HG02852 (cell line): ENCODE measurements around the gene SPTBN1.
"Not testable (repeated sequence)": the region's sequence is repeated elsewhere in the genome, so short reads cannot be mapped to it uniquely, and the experiment has no call there.

Experiments
- ATAC-seq: cut with Tn5 transposase; IDR thresholded peaks from one replicate; pipeline ENCODE4 v1.9.1; 2021; ENCODE audit warnings: mild to moderate bottlenecking, moderate library complexity; ENCODE audit not compliant: unreplicated experiment

The SPTBN1 gene

DNA sequence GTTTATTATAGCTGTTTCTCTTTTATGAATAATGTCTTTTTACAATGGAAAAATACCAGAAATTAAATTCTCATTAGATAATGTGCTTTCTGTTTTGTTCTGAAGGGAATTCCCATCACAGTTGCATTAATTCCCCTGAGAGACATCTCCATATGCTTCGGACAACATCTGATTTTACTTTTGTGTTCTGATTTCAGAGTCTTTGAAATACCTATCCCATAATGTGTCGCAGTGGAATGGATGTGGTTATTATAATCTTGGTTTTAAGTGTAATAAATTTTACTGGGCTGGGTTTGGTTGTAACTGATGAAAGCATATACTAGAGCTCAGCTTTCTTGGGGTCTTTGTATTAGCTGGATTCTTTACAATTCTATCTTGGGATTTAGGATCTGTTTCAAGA lies 12.5 kb downstream of the SPTBN1 start:
- ATAC-seq = no peak

DNA sequence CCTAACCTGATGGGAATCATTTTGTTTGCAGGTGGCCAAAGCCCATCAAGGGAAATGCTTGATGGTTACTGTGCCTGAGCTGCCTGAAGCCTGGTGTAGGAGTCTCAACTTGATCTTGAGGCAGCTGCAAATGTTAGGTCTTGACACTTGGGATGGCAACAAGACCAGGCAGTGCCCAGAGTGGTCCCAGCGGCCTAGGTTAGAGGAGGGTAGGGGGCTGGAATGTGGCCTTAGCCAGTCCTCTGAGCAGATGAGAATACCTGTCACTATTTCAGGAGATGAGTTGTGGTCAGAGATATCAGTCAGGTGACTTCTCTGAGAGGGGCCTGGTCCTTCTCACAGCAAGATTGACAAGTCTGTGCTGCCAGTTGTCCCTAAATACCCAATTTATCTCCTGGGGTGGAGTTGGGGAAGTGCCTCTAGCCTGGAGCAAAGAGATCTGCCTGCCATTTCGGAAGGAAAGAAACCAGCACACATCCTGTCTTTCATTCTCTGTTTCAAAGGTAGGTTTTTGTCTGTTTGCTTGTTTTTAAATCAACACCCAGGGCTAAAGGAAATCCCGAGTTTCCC lies 13.4 kb downstream of the SPTBN1 start:
- no peak for ATAC-seq

DNA sequence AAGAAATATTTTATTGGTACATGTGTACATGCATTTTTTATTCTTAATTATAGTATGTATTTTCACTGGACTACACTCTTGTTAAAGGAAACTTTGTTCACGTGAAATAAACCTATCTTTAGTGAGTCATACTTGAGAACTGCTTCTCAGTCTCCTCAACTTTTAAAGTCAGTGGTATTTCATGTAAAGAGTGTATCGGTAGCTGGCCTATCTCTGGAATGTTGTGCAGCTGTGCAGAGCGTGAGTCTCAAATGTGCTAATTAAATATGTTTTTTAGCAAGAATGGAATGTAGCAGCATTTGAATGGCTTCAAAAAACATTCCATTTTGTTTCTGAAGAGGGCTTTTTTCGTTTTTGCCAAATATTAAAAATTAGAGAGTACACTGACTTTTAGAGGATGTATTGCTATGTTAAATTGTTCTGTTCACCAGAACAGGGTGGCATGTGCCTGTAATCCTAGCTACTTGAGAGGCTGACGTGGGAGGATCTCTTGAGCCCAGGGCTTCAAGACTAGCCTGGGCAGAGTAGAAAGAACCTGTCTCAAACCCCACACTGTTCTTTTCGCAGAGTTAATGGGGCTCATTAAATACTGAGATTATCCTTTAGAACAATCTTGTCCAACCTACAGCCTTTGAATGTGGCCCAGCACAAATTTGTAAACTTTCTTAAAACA lies 14.3 kb downstream of the SPTBN1 start:
- no peak for ATAC-seq

DNA sequence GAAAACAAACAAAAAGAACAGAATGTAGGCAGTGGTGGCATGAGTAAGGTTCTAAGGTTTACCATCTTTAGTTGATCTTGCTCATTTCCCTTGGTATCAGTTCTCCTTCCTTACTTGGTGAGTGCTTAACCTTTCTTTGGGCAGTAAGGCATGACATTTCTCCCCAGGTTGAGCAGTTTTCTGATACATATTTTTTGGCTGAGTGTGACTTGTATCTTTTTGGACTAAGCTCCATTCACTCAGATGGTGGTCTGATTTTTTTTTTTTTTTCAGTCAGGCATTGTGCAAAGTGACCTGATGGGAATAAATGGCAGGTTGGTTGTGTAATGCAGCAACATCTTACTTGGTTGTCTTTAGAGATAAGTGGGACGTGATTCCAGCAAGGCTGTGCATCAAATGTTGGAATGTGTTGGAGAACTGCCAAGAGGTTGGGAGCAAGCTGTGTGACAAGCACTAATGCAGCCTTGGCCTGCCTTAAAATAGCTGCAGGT lies 15.1 kb downstream of the SPTBN1 start:
- peak; percentile 85 for ATAC-seq

DNA sequence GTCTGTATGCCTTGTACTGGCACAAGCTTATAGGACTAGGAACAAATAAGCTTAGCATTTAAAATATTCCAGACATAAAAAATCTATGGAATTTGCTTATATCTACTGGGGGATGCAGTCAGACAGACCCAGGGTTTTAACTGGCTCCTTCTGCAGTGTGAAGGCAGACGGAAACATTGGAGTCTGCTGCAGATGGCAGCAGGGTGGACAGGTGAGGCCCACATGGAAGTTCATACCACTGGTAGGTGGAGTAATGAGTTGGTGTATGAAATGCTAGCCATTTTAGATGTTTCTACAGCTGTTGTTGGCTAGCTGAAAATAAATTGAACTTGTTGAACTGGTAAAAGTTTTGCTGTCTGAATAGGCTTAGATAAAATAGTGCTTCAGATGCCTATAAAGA lies 17.7 kb downstream of the SPTBN1 start:
- ATAC-seq = no peak

DNA sequence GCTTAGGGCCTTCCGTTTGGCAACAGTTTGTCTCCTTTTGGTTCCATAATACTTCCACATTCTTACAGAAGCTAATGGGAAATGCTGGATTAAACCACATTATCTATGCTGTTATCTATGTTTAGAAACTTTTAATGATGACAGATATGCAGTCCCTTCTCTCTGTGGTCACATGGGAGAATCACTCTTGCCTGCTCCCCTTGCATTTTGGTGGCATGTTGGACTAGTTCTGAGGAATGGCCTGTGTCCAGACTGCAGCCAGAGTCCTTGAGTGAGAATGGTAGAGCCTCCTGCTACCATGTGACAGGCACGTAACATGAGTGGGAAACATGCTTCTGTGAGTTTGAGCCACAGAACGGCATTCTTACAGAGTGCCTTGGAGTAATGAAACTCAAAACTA lies 19.2 kb downstream of the SPTBN1 start:
- ATAC-seq = no peak

DNA sequence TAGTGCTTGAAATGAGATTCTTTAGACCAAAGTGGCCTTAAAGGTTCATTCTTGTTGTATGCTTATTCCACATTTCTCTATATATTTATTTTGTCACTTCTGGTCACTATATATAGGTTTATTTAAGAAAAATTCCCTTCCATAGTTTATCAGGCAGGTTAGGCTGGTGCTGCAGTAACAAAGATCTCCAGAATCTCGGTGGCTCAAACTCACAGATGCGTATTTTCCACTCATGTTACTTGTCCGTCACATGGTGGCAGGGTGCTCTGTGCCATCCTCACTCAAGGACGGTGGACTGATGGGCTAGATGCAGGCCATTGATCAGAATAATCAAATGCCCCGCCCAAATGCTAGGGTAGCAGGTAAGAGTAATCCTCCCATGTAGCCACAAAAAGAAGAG lies 19.8 kb downstream of the SPTBN1 start:
- no peak for ATAC-seq

DNA sequence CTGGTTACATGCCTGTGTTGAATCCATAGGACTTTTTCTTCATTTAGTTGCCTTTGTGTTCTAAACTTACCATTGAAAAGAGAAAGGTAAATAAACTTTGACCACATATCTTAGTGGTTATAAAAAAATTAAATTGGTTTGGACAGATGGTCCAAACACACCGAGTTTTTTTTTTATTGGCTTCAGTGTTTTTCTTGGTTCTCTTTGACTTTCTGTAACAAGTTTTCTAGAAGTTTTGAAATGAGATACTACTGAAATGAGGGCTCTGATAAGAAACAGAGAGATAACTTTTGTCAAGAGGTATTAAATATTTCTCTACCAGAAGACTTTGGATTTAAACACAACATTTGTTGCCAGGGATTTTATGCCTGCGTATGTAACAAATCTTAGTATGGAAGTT lies 20.7 kb downstream of the SPTBN1 start:
- ATAC-seq = no peak

DNA sequence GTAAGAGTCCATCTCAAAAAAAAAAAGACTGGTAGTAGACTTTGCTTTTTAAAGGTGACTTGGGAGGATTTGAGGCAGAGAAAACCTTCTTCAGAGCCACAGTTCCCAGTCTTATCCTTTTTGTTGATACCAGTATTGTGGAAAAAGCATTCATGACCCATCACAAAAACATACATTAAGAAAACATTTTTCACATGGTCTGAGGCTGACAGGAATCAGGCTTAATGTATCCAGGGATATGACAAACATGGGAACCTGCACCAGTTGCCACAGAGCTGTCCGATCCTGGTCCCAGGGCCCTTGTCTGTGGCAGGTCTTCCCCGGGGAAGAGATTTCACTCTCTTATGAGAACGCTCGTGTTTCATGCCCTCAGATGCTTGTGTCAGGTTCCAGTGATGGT lies 21.8 kb downstream of the SPTBN1 start:
- no peak for ATAC-seq

DNA sequence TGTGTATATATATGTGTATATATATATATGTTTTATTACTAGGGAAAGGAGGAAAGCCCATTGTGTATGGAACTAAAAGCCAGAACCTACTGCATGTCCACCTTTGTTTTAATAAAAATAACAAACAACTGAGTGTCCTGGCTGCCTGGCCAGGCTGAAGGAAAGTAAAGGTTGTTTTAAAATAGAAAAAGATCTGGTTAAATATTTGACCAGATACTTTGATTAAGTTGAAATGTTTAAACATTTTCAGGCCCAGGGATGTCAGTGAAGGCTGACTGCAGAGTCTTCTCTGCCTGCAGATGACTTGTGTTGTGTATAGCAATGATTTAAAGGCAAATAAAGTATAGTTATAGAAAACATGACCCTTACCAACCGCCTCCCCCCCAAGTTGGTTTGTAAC lies 22.8 kb downstream of the SPTBN1 start:
- ATAC-seq = no peak

DNA sequence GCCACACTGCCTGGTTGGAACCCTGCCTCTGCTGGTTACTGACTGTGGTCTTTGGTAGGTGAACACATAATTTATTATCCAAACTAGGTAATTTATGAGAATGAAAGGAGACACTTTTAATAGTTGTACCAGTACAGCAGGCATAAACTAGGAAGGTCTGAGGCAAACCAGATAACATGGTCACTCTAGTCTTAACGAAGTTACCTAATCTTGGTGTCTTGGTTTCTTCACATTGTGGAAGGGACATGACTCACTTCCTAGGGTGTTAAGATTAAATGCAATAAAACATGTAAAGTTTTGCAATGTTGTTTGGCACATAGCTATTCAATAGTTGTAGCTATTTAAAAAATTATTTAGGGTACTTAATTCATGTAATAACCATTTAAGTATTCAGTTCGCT lies 23.3 kb downstream of the SPTBN1 start:
- ATAC-seq = no peak

DNA sequence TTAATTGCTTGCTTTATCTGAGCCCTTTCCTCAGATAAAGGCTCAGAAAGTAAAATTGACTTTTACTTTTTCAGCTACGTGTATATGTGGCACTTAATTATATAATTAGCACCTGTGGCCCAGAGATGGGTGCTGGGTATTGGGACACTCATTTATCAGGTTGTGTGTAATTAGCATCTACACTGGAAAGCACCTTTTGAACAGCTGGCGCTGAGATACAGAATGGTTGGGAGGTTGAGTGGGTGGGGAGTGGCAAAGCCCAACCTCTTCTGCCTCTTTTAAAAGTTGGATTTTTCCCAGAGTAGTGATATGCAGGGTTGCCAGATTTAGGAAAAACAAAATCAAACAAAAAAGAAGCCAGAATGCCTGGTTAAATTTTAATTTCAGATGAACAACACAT lies 23.9 kb downstream of the SPTBN1 start:
- ATAC-seq = peak; percentile 52

DNA sequence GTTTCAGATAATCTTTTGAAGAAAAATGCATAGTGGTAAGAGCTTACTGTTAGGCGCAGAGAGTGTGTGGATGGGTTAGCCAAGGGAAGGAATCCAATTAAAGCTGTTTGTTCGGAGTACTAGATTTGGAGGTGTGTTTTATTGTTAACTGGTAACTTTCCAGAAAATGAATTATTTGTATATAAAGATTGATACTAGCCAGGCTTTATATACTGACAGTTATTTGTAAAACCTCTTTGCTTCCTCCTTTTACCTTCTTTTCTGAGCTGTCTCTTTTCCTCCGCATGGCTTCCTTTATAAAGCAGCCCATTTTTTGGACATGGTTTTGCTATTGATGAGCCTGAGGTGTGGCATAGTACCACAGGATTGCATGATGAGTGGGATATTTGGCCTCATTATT lies 25.6 kb downstream of the SPTBN1 start:
- no peak for ATAC-seq

DNA sequence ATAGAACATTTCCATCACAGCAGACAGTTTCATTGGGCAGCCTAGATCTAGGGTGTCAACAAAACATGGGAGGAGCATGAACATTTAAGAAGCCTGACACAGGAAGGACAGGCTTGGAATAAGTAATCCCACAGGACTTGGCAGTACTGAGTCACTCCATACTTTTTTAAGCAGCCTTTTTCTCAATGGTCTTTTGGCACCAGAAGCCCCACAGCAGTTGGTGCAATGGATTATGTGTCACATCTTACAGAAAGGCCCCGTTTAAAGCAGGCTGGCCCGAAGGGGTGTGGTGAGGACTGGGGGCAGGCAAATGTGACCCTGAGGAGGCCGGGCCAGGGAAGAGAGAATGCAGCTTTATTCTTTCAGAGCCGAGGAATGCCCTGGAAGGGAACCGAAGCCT lies 26.6 kb downstream of the SPTBN1 start:
- ATAC-seq = no peak

DNA sequence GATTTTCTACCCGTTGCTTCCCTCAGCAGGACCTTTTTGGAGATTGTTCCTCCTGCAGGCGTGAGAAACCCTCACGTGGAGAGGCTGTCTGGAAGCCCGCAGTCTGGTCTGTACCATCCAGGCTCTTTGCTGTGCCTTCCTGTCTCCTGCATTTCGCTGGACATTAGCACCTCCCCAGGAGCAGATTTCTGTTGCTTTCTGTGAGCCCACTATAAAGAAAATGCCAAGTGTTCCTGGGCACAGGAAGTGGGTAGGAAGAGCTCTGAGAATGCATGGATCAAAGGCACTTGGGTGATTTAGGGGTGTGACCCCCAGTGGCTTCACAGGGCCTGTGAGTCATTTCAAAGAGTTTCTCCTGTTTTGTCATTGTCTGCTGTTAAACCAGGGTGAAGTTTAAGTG lies 27.3 kb downstream of the SPTBN1 start:
- ATAC-seq = no peak

DNA sequence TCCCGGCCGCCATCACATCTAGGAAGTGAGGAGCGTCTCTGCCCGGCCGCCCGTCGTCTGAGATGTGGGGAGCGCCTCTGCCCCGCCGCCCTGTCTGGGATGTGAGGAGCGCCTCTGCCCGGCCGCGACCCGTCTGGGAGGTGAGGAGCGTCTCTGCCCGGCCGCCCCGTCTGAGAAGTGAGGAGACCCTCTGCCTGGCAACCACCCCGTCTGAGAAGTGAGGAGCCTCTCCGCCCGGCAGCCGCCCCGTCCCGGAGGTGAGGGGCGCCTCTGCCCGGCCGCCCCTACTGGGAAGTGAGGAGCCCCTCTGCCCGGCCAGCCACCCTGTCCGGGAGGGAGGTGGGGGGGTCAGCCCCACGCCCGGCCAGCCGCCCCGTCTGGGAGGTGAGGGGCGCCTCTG lies 29.6 kb downstream of the SPTBN1 start:
- not testable (repeated sequence) for ATAC-seq

DNA sequence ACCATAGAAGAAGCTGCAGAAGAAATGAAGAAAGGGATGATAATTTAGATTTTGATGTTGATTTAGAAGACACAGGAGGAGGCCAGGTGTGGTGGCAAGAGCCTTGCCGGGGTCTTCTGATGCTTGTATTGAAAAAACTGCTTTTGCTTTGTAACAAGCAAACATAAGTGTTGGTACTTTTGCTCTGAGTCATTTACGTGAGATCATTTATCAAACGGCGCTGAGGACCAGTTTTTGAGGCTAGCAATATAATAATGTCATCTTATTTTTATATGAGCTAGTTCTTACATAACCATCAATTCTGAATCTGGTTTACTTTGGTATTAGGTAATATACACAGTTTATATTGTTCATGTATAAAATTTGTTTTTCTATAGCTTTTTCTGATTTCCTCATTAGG lies 30.6 kb downstream of the SPTBN1 start:
- no peak for ATAC-seq

DNA sequence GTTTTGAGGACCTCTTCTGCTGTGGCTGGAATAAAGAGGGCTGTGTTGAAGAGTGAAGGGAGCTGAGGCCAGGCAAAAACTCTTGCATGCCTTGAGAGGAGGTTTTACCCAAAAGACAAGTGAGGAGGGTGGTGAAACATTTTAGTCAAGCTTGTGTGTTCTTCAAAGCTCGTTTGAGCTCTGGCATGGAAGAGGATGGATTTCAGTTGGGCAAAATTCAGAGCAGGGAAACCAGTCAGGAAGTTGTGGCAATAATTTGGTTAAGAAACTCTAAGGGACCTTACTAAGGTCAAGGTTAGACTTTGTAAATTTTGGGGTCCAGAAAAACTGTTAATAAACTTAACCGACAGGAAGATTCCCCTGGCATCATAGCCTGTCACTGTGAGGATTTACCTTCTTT lies 34.7 kb downstream of the SPTBN1 start:
- ATAC-seq = no peak

DNA sequence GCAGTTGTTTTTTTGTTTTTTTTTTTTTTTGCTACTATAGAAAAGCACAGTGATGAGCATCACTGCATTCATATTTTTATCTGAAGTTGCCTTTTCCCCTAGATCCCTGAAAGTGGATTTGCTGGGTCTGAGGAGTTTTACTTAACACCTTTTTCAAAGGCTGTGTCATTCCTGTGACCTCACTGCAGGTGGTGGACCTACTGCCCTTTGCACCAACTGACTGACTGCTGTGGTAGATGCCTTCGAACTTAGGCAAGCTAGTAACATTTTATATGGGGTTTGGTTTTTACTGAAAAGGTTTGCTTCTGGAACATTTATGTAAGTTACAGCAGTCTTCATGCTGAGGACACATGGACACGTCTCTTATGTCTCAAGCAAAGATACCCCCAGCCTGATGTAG lies 36.2 kb downstream of the SPTBN1 start:
- ATAC-seq = no peak

DNA sequence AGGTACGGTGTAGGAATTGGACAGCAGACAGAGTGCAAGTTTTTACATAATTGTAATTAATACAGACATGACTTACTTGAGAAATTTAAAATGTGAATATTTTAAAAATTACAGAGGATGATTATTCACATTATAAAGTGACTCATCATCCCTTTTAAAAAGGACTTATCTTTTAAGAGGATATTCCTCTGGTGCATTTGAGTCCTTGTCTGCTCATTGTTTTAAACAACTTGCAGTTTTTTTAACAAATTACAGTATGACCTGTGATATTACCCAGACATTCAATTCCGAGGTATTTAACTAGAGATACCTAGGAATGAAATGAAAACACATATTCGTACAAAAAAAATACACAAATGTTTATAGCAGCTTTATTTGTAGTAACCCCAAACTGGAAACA lies 38.0 kb downstream of the SPTBN1 start:
- ATAC-seq = no peak

DNA sequence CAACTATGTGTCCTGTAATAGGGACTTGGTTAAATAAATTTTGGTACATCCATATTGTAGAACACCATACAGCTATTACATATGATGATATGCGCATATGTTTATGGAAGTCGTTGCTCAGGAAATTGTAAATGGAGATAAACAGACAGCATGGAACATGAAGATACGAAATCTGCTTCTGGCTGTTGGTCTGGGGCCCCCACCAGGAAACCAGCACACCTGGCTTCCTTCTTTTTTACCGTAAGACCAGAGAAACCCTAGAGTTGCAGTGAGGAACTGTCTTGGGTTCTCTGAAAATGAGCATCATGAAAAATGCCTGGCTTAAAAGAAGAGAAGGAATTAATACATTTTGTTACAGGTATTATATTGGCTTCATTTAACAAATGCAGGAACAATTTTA lies 40.8 kb downstream of the SPTBN1 start:
- no peak for ATAC-seq

DNA sequence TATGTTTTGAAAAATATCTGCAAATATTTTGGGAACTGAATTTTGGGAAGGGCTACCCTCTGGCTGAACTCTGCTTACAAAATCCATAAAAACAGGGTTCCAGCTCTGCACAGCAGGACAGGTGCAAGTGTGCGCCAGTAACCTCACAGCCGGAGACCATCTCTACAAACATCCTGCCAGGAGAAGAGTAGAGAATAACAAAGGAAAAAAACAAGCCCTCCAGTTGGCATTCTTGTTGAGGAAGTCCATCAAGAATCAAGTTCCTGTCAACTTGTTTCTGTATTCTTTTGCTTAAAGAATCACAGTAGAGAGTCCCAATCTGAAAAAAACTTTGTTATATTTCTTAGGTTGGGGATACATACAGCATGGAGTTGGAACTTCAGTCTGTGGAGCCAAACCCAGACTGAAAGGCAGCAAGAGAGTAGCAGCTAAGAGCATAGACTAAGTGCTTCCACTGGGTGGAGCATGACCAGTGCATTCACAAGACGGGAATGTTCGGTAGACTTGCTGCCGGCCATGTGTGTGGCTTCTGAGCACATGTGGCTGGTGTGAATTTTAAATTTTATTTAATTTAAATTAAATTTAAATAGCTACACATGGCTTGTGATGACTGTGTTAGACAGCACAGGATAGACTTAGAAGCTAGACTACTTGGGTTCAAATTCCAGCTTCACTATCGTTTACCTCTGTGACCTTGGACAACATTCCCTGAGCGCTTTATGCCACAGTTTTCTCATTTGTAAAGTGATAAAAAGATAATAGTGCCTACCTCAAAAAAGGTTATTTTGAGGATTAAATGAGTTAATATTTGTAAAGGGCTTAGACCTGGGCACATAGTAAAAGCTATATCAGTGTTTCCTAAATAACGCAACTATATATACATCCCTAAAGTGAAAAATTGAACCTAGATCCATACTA lies 41.9 kb downstream of the SPTBN1 start:
- no peak for ATAC-seq
